Measurements from ENCODE around the gene CASQ2. TPM values are rescaled to one million over a fixed set of nuclear protein-coding genes. Genes with fewer than 3 reads are reported as not detected.

Gene CASQ2
- total and polyA plus RNA-seq, 2 of the 13 experiments (the other 11 are each of a cell fraction or from before 2014, with no cell fraction given) = not detected

GRCh38 chr1:115732316-115732715 lies 36.2 kb downstream of the CASQ2 start:
- peaks cover 14% of the 10 kb centered on the region for H3K4me1 ChIP-seq (ENCODE audit: insufficient read depth, low read length)
- no peaks in the 10 kb centered on the region for H3K36me3 ChIP-seq (replicated peaks in 1 of 2; ENCODE audit: control insufficient read depth in 1 of 2, insufficient read depth in 2 of 2, low read length in 2 of 2)
- CTCF ChIA-PET (ENCODE audit: low intra/inter-chr PET ratio, low total read pairs) = no interaction called here
- no peaks in the 10 kb centered on the region for H3K79me2 ChIP-seq (ENCODE audit: insufficient read depth, low read length)
- POLR2A ChIA-PET = no interaction called here
- no TSS peak for BruUV-seq (replicated peaks)
- no peaks in the 10 kb centered on the region for H3K9me3 ChIP-seq (ENCODE audit: low read length)
- no peaks in the 10 kb centered on the region for H3K27me3 ChIP-seq (ENCODE audit: control insufficient read depth in 1 of 2, insufficient read depth in 2 of 2, low read length in 2 of 2)
- DNase-seq (ENCODE audit: low spot score) (no peak), ATAC-seq (no peak), FAIRE-seq (no peak)
- H2AFZ ChIP-seq (ENCODE audit: low read length) = no peak overlapping the region
- H3K4me2 ChIP-seq (ENCODE audit: low read depth, low read length) = no peak overlapping the region
- no peak overlapping the region for H3K9ac ChIP-seq (ENCODE audit: insufficient read depth, low read depth, low read length)
- H3K27ac ChIP-seq (ENCODE audit: extremely low read length, insufficient read depth, low read length) = no peak overlapping the region
- H3K4me3 ChIP-seq (replicated peaks in 1 of 3; ENCODE audit: insufficient read depth in 1 of 3, low read depth in 2 of 3, low read length in 3 of 3) = no peak overlapping the region
- intact Hi-C loops (cut with micrococcal nuclease; ENCODE audit: unreplicated experiment) (no loop called here), in situ Hi-C loops (cut with HindIII; ENCODE audit: extremely low pct_ligation_motif_present, low pct_unique_long_range_greater_than_20kb) (no loop called here)
- 21% methylated on average over 4 of the region's 4 CpGs for WGBS (ENCODE audit: low lambda C conversion rate)
- H4K20me1 ChIP-seq (ENCODE audit: insufficient read depth, low read length) = no peaks in the 10 kb centered on the region
- TF ChIP-seq NCOA2 (CRISPR knock-in tag; IDR thresholded peaks at IDR 0.05) (no peak), ZNF652 (CRISPR knock-in tag; IDR thresholded peaks at IDR 0.05; ENCODE audit: borderline replicate concordance, low read depth) (no peak), ZNF629 (CRISPR knock-in tag; conservative IDR thresholded peaks at IDR 0.05) (no peak), TRIM24 (CRISPR knock-in tag; IDR thresholded peaks at IDR 0.05) (no peak), POLR2AphosphoS5 (IDR thresholded peaks at IDR 0.05; ENCODE audit: low read depth, low read length) (no peak), NKX3-1 (CRISPR knock-in tag; IDR thresholded peaks at IDR 0.05) (no peak), HOXA9 (CRISPR knock-in tag; IDR thresholded peaks at IDR 0.05; ENCODE audit: borderline replicate concordance) (no peak), ZNF121 (CRISPR knock-in tag; IDR thresholded peaks at IDR 0.05) (no peak), EP300 (IDR thresholded peaks at IDR 0.05; ENCODE audit: low read depth in 2 of 2, low read length in 2 of 2) (no peak), EP300 (CRISPR knock-in tag; IDR thresholded peaks at IDR 0.05; ENCODE audit: borderline replicate concordance) (no peak), U2AF1 (optimal IDR thresholded peaks at IDR 0.05; ENCODE audit: low read depth, low read length) (no peak)
- TF ChIP-seq, protein P1, sequence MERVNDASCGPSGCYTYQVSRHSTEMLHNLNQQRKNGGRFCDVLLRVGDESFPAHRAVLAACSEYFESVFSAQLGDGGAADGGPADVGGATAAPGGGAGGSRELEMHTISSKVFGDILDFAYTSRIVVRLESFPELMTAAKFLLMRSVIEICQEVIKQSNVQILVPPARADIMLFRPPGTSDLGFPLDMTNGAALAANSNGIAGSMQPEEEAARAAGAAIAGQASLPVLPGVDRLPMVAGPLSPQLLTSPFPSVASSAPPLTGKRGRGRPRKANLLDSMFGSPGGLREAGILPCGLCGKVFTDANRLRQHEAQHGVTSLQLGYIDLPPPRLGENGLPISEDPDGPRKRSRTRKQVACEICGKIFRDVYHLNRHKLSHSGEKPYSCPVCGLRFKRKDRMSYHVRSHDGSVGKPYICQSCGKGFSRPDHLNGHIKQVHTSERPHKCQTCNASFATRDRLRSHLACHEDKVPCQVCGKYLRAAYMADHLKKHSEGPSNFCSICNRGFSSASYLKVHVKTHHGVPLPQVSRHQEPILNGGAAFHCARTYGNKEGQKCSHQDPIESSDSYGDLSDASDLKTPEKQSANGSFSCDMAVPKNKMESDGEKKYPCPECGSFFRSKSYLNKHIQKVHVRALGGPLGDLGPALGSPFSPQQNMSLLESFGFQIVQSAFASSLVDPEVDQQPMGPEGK (CRISPR knock-in tag; IDR thresholded peaks at IDR 0.05) = no peak
